HG02973 (cell line): ENCODE data around the gene CDC34.

Experiments used
- ATAC-seq: cut with Tn5 transposase; IDR thresholded peaks from one replicate; pipeline ENCODE4 v1.9.1; 2021; ENCODE audit warnings: moderate library complexity; ENCODE audit not compliant: unreplicated experiment

The CDC34 gene

GRCh38 chr19:531753-532560, at the start of gene CDC34:
TSS of gene CDC34 (plus strand) at chr19:531760. CDS start at chr19:531932, 172 bp downstream.
- ATAC-seq, result peak; percentile 4

- ATAC-seq, result no peak
Observed at GRCh38 chr19:482186-483041, 49.1 kb upstream of the CDC34 start.

- ATAC-seq, result no peak
Observed at GRCh38 chr19:483332-484072, 48.1 kb upstream of the CDC34 start.

- no peak for ATAC-seq
Observed at GRCh38 chr19:484494-484893, 47.1 kb upstream of the CDC34 start.

GRCh38 chr19:485077-485476, 46.5 kb upstream of the CDC34 start:
- no peak for ATAC-seq

- no peak for ATAC-seq
Observed at GRCh38 chr19:485583-486236, 45.9 kb upstream of the CDC34 start.

GRCh38 chr19:488505-489417, 42.8 kb upstream of the CDC34 start:
- peak; percentile 68 for ATAC-seq

GRCh38 chr19:489418-490196, 42.0 kb upstream of the CDC34 start:
- no peak for ATAC-seq

GRCh38 chr19:491146-491741, 40.3 kb upstream of the CDC34 start:
- no peak for ATAC-seq

GRCh38 chr19:492091-492531, 39.4 kb upstream of the CDC34 start:
- ATAC-seq, result no peak

GRCh38 chr19:493391-494170, 38.0 kb upstream of the CDC34 start:
- ATAC-seq, result no peak

GRCh38 chr19:494171-495080, 37.1 kb upstream of the CDC34 start:
- ATAC-seq, result no peak

GRCh38 chr19:495081-495401, 36.5 kb upstream of the CDC34 start:
- ATAC-seq, result no peak

- ATAC-seq, result no peak
Observed at GRCh38 chr19:495402-496111, 36.0 kb upstream of the CDC34 start.

- no peak for ATAC-seq
Observed at GRCh38 chr19:496112-496665, 35.4 kb upstream of the CDC34 start, which contains the start of gene MADCAM1. TSS of gene MADCAM1 (plus strand) at chr19:496486. CDS start at chr19:496500, 14 bp downstream.

- no peak for ATAC-seq
Observed at GRCh38 chr19:496986-497385, 34.6 kb upstream of the CDC34 start.
